ENCODE results near the gene SUMO1. TPM values are rescaled to one million over a fixed set of nuclear protein-coding genes. Genes with fewer than 3 reads are reported as not detected.

Gene SUMO1
- total and polyA plus RNA-seq, 5 donors = 60.4 to 101 (median 67.0) TPM

DNA sequence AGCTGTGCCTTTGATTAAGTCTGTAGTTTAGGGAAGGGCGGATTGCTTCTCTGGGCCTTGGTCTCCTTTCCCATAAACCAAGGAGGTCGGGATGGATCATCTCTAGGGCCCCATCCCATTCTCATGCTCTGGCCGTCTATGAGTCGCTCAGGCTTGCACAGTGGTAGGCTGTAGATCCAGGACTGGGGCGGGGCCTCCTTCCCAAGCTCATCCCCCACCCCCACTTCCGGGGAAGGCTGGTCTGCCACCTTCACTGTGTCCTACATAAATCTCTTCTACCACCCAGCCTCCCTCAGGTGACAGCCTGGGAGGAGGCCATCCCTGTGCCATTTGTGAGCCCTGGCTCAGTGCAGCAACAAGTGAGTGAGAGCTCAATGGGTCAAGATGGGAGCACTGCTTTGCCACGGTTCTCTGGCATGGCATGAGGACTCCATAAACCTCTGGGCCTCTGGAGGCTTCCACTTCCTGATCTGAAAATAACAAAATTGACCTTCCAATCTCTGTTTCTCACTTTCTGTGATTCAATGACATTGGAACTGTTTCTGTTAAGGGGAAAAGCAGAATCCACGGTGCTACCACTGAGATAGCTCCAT is 68.5 kb downstream of the SUMO1 start:
- intact Hi-C loops (cut with DNase I) = loop anchor here (2.0 to 10.0 kb wide), 6 partner anchors 19 to 375 kb away; partner anchors contain the start of genes FZD7 (in 3 of the 4) and CDK15 (in 1 of the 4)
- WGBS = 90% methylated on average over 8 of the region's 8 CpGs
- Histone ChIP-seq H3K4me3 (ENCODE audit: low read length) (no peak overlapping the region), H3K4me1 (ENCODE audit: control insufficient read depth, insufficient read depth, low read length) (no peaks in the 10 kb centered on the region), H3K9me3 (ENCODE audit: control insufficient read depth, low read length) (no peaks in the 10 kb centered on the region), H3K27ac (ENCODE audit: low read length) (no peak overlapping the region), H3K27me3 (ENCODE audit: control insufficient read depth, insufficient read depth) (no peaks in the 10 kb centered on the region)
- ATAC-seq = no peak
- no peak for DNase-seq

DNA sequence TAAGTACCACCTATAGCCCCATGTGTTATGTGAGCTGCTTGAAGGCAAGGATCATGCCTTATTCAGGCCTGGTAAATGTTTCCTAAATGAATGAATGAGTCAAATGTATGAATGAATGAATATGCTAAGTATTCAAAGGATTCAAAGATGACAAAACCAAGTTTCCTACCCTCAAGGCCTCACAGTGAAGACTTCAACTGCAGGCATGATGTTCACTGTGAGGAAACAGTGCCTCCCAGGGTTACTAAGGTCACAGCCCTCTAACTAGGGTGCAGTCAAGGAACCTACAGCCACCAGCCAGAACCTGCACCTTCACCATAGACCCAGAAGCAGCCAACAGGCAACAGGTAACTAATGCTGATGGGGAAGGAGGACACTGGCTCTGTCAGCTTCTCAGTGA is 69.3 kb downstream of the SUMO1 start:
- H3K9me3 ChIP-seq (ENCODE audit: control insufficient read depth, low read length) = no peaks in the 10 kb centered on the region
- no peaks in the 10 kb centered on the region for H3K4me1 ChIP-seq (ENCODE audit: control insufficient read depth, insufficient read depth, low read length)
- ATAC-seq (no peak), DNase-seq (no peak)
- no peaks in the 10 kb centered on the region for H3K27me3 ChIP-seq (ENCODE audit: control insufficient read depth, insufficient read depth)
- H3K4me3 ChIP-seq (ENCODE audit: low read length) = no peak overlapping the region
- intact Hi-C loops (cut with DNase I) = loop anchor here in 1 of 4 donors (2.0 kb wide), 1 partner anchor 20 kb away; no protein-coding TSS in a partner anchor
- H3K27ac ChIP-seq (ENCODE audit: low read length) = no peak overlapping the region

DNA sequence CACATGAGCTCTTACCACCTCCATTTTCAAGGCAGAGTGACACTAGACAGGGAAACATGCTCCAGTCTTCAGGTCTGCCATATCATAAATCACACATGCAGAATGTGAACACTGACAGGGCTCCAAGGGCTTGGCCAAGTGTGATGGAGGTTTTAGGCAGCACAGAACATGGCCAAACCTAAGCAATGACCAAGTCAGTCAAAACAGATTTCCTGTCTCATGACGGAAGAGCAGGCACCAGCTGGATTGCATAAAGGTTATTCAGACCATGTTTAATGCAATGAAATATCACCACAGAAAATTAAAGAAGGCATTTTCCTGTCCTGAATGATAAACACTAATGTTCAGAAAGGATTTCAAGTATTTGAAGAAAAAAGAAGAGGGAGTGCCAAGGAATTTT is 72.5 kb downstream of the SUMO1 start:
- 60% methylated on average over 1 of the region's 1 CpG for WGBS
- H3K27me3 ChIP-seq (ENCODE audit: control insufficient read depth, insufficient read depth) = no peaks in the 10 kb centered on the region
- intact Hi-C loops (cut with DNase I) = no loop called here
- H3K4me3 ChIP-seq (ENCODE audit: low read length) = no peak overlapping the region
- ATAC-seq = no peak
- H3K9me3 ChIP-seq (ENCODE audit: control insufficient read depth, low read length) = no peaks in the 10 kb centered on the region
- no peak for DNase-seq
- H3K27ac ChIP-seq (ENCODE audit: low read length) = no peak overlapping the region
- no peaks in the 10 kb centered on the region for H3K4me1 ChIP-seq (ENCODE audit: control insufficient read depth, insufficient read depth, low read length)

GRCh38 chr2:202165208-202165607 is 73.2 kb downstream of the SUMO1 start:
- intact Hi-C loops (cut with DNase I) = no loop called here
- 83% methylated on average over 5 of the region's 5 CpGs for WGBS
- ATAC-seq (no peak), DNase-seq (no peak)
- Histone ChIP-seq H3K4me1 (ENCODE audit: control insufficient read depth, insufficient read depth, low read length) (no peaks in the 10 kb centered on the region), H3K27ac (ENCODE audit: low read length) (no peak overlapping the region), H3K9me3 (ENCODE audit: control insufficient read depth, low read length) (no peaks in the 10 kb centered on the region), H3K27me3 (ENCODE audit: control insufficient read depth, insufficient read depth) (no peaks in the 10 kb centered on the region), H3K4me3 (ENCODE audit: low read length) (no peak overlapping the region)

DNA sequence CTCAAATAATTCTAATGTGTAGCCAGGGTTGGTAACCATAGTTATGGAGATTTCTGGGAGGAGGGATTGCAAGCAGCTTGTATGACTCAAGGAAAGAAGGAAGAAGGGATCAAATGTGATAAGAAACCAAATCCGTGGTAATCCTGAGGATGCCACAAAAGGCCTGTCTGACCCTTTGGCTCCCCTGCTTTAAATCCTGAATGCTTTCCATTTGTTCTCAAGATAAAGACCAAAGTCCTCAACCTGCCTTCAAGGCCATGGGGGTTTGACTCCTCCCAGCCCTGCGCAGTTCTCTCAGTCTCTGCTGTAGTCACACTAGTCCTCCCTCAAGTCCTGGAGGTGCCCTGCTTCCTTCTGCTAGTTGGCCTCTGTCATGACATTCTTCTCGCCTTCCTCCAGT is 74.0 kb downstream of the SUMO1 start:
- Histone ChIP-seq H3K27ac (ENCODE audit: low read length) (no peak overlapping the region), H3K27me3 (ENCODE audit: control insufficient read depth, insufficient read depth) (no peaks in the 10 kb centered on the region), H3K9me3 (ENCODE audit: control insufficient read depth, low read length) (no peaks in the 10 kb centered on the region), H3K4me1 (ENCODE audit: control insufficient read depth, insufficient read depth, low read length) (no peaks in the 10 kb centered on the region), H3K4me3 (ENCODE audit: low read length) (no peak overlapping the region)
- intact Hi-C loops (cut with DNase I) = no loop called here
- ATAC-seq (no peak), DNase-seq (no peak)
- 73% methylated on average over 3 of the region's 3 CpGs for WGBS

DNA sequence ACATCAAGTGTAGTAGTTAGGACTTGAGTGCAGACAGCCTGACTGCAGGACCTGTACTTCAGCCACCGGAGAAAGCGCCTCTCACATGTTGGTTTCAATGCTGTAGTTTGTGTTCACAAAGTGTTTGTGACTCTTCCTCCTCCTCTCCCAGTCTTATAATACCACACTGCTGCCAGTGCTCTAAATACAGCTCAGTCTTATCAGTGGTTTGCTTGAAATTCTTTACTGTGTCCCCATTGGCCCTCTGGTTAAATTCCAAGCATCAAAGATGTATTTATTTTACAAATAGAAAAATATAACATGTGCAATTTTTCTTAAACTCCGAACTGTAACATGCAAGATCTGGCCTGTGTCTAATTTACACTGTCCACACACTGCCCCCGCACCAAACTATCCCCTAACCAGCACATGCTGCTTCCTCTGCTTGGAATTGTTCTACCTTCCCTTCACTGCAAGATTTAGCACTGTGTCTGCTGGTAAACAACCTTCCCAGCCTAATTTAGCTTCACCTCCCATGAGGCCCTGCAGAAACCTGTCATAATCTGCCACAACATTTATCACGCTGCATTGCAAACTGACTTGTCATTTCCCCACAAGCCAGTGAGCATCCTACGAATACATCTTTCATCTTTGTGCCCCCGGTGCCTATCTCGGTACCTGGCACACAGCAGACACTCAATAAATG is 77.1 kb downstream of the SUMO1 start:
- Histone ChIP-seq H3K4me3 (ENCODE audit: low read length) (no peak overlapping the region), H3K9me3 (ENCODE audit: control insufficient read depth, low read length) (no peaks in the 10 kb centered on the region), H3K27me3 (ENCODE audit: control insufficient read depth, insufficient read depth) (no peaks in the 10 kb centered on the region), H3K27ac (ENCODE audit: low read length) (peak overlapping the region; percentile 38), H3K4me1 (ENCODE audit: control insufficient read depth, insufficient read depth, low read length) (no peaks in the 10 kb centered on the region)
- peak in 1 of 2 donors; percentile 38 for ATAC-seq
- 36% methylated on average over 8 of the region's 8 CpGs for WGBS
- no peak for DNase-seq
- intact Hi-C loops (cut with DNase I) = no loop called here

- no peak overlapping the region for H3K4me3 ChIP-seq (ENCODE audit: low read length)
- 69% methylated on average over 5 of the region's 5 CpGs for WGBS
- DNase-seq (no peak), ATAC-seq (no peak)
- H3K27me3 ChIP-seq (ENCODE audit: control insufficient read depth, insufficient read depth) = no peaks in the 10 kb centered on the region
- H3K4me1 ChIP-seq (ENCODE audit: control insufficient read depth, insufficient read depth, low read length) = no peaks in the 10 kb centered on the region
- H3K9me3 ChIP-seq (ENCODE audit: control insufficient read depth, low read length) = no peaks in the 10 kb centered on the region
- H3K27ac ChIP-seq (ENCODE audit: low read length) = no peak overlapping the region
- intact Hi-C loops (cut with DNase I) = no loop called here
Measured at GRCh38 chr2:202158796-202159195, 79.6 kb downstream of the SUMO1 start.

DNA sequence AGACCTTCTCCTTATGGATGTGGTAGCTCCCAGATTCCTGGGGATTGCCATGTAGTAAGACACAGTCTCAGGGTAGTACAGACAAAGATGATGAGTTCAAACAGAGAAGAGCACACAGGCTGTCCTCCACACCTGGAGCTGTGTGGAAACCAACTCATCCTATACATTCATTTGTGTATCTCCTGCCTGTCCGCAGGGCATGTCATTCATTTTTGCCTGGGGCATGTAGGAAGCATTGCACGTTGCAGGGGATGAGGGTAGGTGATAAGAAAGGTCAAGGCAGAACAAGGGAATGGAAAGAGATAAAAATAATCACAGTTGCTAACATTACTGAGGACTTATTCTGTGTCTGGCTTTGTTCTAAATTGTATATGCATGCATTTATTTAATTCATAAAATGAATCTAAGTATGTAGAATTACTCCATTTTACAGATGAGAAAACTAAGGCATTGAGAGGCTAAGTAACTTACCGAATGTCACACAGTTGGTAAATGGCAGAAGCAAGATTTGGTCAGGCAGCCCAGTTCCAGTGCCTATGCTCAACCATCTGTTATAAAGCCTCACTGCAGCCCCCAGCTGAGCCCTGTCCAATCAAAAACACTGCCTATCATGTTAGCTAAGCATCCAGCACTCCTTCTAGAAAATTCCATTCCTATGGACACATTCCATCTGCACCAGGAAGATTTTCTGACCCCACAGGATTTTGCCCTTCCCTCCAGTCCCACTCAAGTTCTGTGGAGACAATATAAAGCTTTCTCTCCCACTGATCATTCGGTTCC is 81.0 kb downstream of the SUMO1 start:
- DNase-seq = no peak
- no peak overlapping the region for H3K4me3 ChIP-seq (ENCODE audit: low read length)
- ATAC-seq = no peak
- intact Hi-C loops (cut with DNase I) = no loop called here
- H3K4me1 ChIP-seq (ENCODE audit: control insufficient read depth, insufficient read depth, low read length) = no peaks in the 10 kb centered on the region
- 66% methylated on average over 4 of the region's 4 CpGs for WGBS
- no peak overlapping the region for H3K27ac ChIP-seq (ENCODE audit: low read length)
- no peaks in the 10 kb centered on the region for H3K9me3 ChIP-seq (ENCODE audit: control insufficient read depth, low read length)
- no peaks in the 10 kb centered on the region for H3K27me3 ChIP-seq (ENCODE audit: control insufficient read depth, insufficient read depth)

Other genes starting within 250 kb of the SUMO1 start
- gene FZD7, start 204.7 kb downstream of the SUMO1 start, total RNA-seq = 10 to 100 TPM; 15.2 to 34.3 (median 27.9) TPM
- 8.0 TPM for gene FZD7, start 204.7 kb downstream of the SUMO1 start, polyA plus RNA-seq
- not detected for gene KIAA2012, start 165.3 kb downstream of the SUMO1 start, total RNA-seq
- gene KIAA2012, start 165.3 kb downstream of the SUMO1 start, polyA plus RNA-seq = not detected
- gene NOP58, start 27.2 kb upstream of the SUMO1 start, total RNA-seq = 10 to 100 TPM; 21.4 to 38.4 (median 23.4) TPM
- 26.8 TPM for gene NOP58, start 27.2 kb upstream of the SUMO1 start, polyA plus RNA-seq
- gene BMPR2, start 137.7 kb upstream of the SUMO1 start, total RNA-seq = 10 to 100 TPM; 50.9 to 64.7 (median 55.6) TPM
- gene BMPR2, start 137.7 kb upstream of the SUMO1 start, polyA plus RNA-seq = 14.9 TPM

Measured in right cardiac atrium (tissue), 5 donors.